GM12878 (cell line): ENCODE measurements around the gene PTX4. TPM values are rescaled to one million over a fixed set of nuclear protein-coding genes. Genes with fewer than 3 reads are reported as not detected.

ENCODE experiments used
- ATAC-seq: fragments of 200-7000 bp; cut with Tn5 transposase; 3 replicates; pipeline ENCODE4 v1.9.1; 2020; ENCODE audit warnings: mild to moderate bottlenecking, moderate library complexity
- BruUV-seq: library from RNA; stranded (reverse); fragments of 400-500 nt; replicated peaks from 2 replicates; lab custom pipeline; 2021; lab: Mats Ljungman, UMichigan
- CTCF ChIA-PET: fragments of 300-600 bp; sonication (Branson Sonifier 250); formaldehyde crosslinking; extraction: SDS; loops from one replicate; lab custom pipeline; 2021; ENCODE audit warnings: inconsistent platforms; lab: Yijun Ruan, JAX
- POLR2A ChIA-PET: fragments of 350-600 bp; formaldehyde crosslinking; extraction: SDS; loops from one replicate; lab custom pipeline; 2021; ENCODE audit warnings: inconsistent platforms; lab: Charles Lee
- RAD21 ChIA-PET: fragments of 300-600 bp; sonication (Branson Sonifier 250); formaldehyde crosslinking; loops from one replicate; lab custom pipeline; 2023; ENCODE audit warnings: antibody characterized with exemption; ENCODE audit not compliant: unreplicated experiment; lab: Charles Lee
- SMC1A ChIA-PET: fragments of 300-600 bp; sonication (Branson Sonifier 250); formaldehyde crosslinking; loops from one replicate; lab custom pipeline; 2023; ENCODE audit not compliant: unreplicated experiment, uncharacterized antibody; lab: Charles Lee
- DNase-seq: peaks from one replicate; pipeline ENCODE4 v3.0.0-alpha.2; 2011; ENCODE audit warnings: low read depth, low spot score
- FAIRE-seq: peaks from 3 replicates; lab custom pipeline; 2011; peaks lifted over from hg19 to GRCh38; lab: Jason Lieb, UNC
- H2AFZ ChIP-seq: 2 replicates; pipeline ENCODE4 v1.6.0; 2011; ENCODE audit warnings: low read depth, low read length, control low read depth; ENCODE audit not compliant: control insufficient read depth
- H3K27ac ChIP-seq: 2 replicates; pipeline ENCODE4 v1.5.1; 2011; ENCODE audit warnings: control low read depth; ENCODE audit not compliant: control insufficient read depth, insufficient read depth
- H3K27me3 ChIP-seq, 2 experiments: replicated peaks in 1 of 2; 2 replicates each; pipeline versions ENCODE4 v1.6.0 to v1.6.1; 2011; ENCODE audit warnings: low read length in 1 of 2; ENCODE audit not compliant: control insufficient read depth in 2 of 2, insufficient read depth in 2 of 2
- H3K36me3 ChIP-seq, 2 experiments: 2 replicates each; pipeline ENCODE4 v1.5.1; 2011; ENCODE audit warnings: low read length in 1 of 2; ENCODE audit not compliant: control insufficient read depth in 2 of 2, insufficient read depth in 2 of 2
- H3K4me1 ChIP-seq: 2 replicates; pipeline ENCODE4 v1.6.1; 2011; ENCODE audit warnings: mild to moderate bottlenecking, low read length, moderate library complexity, mixed read lengths; ENCODE audit not compliant: control insufficient read depth, insufficient read depth
- H3K4me2 ChIP-seq: 2 replicates; pipeline ENCODE4 v1.6.0; 2011; ENCODE audit warnings: control low read depth; ENCODE audit not compliant: control insufficient read depth, insufficient read depth
- H3K4me3 ChIP-seq: fragments of 200-600 bp; sonication (generic); 2 replicates; pipeline ENCODE4 v1.5.1; 2016
- H3K79me2 ChIP-seq: 2 replicates; pipeline ENCODE4 v1.6.0; 2011; ENCODE audit warnings: low read length; ENCODE audit not compliant: control insufficient read depth, insufficient read depth
- H3K9ac ChIP-seq: 2 replicates; pipeline ENCODE4 v1.8.0; 2011; ENCODE audit warnings: low read length, control low read depth, mixed read lengths; ENCODE audit not compliant: control insufficient read depth, insufficient read depth
- H3K9me3 ChIP-seq: replicated peaks from 3 replicates; pipeline ENCODE4 v1.5.1; 2011; ENCODE audit warnings: mild to moderate bottlenecking, low read length; ENCODE audit not compliant: control insufficient read depth, insufficient read depth
- H4K20me1 ChIP-seq: 2 replicates; pipeline ENCODE4 v1.6.0; 2011; ENCODE audit not compliant: control insufficient read depth, insufficient read depth
- BCL3 ChIP-seq: IDR thresholded peaks from 2 replicates; pipeline ENCODE4 v1.6.1; 2011; ENCODE audit warnings: borderline replicate concordance, low read depth, mild to moderate bottlenecking, moderate library complexity, low read length; ENCODE audit not compliant: insufficient read depth, poor library complexity, severe bottlenecking
- CHD1 ChIP-seq: IDR thresholded peaks from 2 replicates; pipeline ENCODE4 v1.6.1; 2012; ENCODE audit warnings: low read depth, low read length, improper control_type of control experiment
- IRF3 ChIP-seq: fragments of 450-650 bp; IDR thresholded peaks from 2 replicates; pipeline ENCODE4 v1.6.1; 2014; ENCODE audit warnings: mild to moderate bottlenecking
- JUND ChIP-seq: IDR thresholded peaks from 2 replicates; pipeline ENCODE4 v1.6.1; 2012; ENCODE audit warnings: low read depth, mild to moderate bottlenecking, low read length, improper control_type of control experiment, moderate library complexity
- KDM1A ChIP-seq: fragments of 200-600 bp; sonication (generic); IDR thresholded peaks from 2 replicates; pipeline ENCODE4 v1.6.1; 2016; ENCODE audit warnings: borderline replicate concordance
- PML ChIP-seq: IDR thresholded peaks from 2 replicates; pipeline ENCODE4 v1.6.1; 2012; ENCODE audit warnings: low read length, inconsistent platforms
- POLR2A ChIP-seq: IDR thresholded peaks from 2 replicates; pipeline ENCODE4 v1.6.1; 2011; ENCODE audit warnings: low read depth, mild to moderate bottlenecking, low read length
- RELA ChIP-seq: fragments of 450-650 bp; IDR thresholded peaks from 2 replicates; pipeline ENCODE4 v1.8.0; 2014; ENCODE audit warnings: borderline replicate concordance; ENCODE audit not compliant: partially characterized antibody
- SIN3A ChIP-seq: IDR thresholded peaks from 2 replicates; pipeline ENCODE4 v1.6.1; 2012; ENCODE audit warnings: low read depth, low read length, improper control_type of control experiment
- SIX5 ChIP-seq: IDR thresholded peaks from 2 replicates; pipeline ENCODE4 v1.6.1; 2011; ENCODE audit warnings: mild to moderate bottlenecking, low read depth, low read length, moderate library complexity; ENCODE audit not compliant: severe bottlenecking
- SP1 ChIP-seq: IDR thresholded peaks from one replicate; pipeline ENCODE4 v1.6.1; 2011; ENCODE audit warnings: low read depth, low read length
- TCF12 ChIP-seq: IDR thresholded peaks from 2 replicates; pipeline ENCODE4 v1.6.1; 2011; ENCODE audit warnings: low read depth, mild to moderate bottlenecking, low read length
- TCF3 ChIP-seq: IDR thresholded peaks from 2 replicates; pipeline ENCODE4 v1.6.1; 2012; ENCODE audit warnings: low read depth, mild to moderate bottlenecking, low read length, borderline replicate concordance; ENCODE audit not compliant: insufficient read depth
- YBX1 ChIP-seq: fragments of 450-650 bp; IDR thresholded peaks from 2 replicates; pipeline ENCODE4 v1.6.1; 2016; ENCODE audit warnings: antibody characterized with exemption
- ZNF622 ChIP-seq: fragments of 450-650 bp; IDR thresholded peaks from 2 replicates; pipeline ENCODE4 v1.6.1; 2017; ENCODE audit warnings: mild to moderate bottlenecking, inconsistent platforms
- WGBS: methylation state at CpG from one replicate; pipeline ENCODE4 v1.1.6; 2016; ENCODE audit warnings: low lambda C conversion rate; ENCODE audit not compliant: insufficient replicate concordance, insufficient coverage; ENCODE audit errors: missing lambda C conversion rate; 5-methylcytosine and 5-hydroxymethylcytosine counted together
- in situ Hi-C: fragments of 300-500 bp; cut with MboI; formaldehyde crosslinking; loops from 9 replicates; pipeline ENCODE4 v1.14.3; 2018; ENCODE audit warnings: mixed read lengths
- intact Hi-C: fragments of 100-400 bp; cut with micrococcal nuclease; formaldehyde crosslinking; loops from one replicate; pipeline ENCODE4 v1.14.2; 2022; ENCODE audit not compliant: unreplicated experiment
- polyA plus RNA-seq, 11 experiments: library from polyadenylated mRNA; depleted of rRNA in 4 of 11; unstranded in 6 of 11; stranded (reverse) in 5 of 11; fragments of >200 nt; fragmentation: Nextera tagmentation in 4 of 11; fragmentation: Illumina TruSeq in 1 of 11; extraction: Ambion mirVana in 4 of 11; extraction: Trizol in 1 of 11; gene quantifications; 1 replicate in 1 of 11; 2 replicates in 10 of 11; pipeline versions ENCODE4 v1.2.1 to v1.2.3, GENCODE V29; 2011 to 2016; ENCODE audit warnings: inconsistent platforms in 2 of 11, missing spikeins in 2 of 11, low read depth in 1 of 11
- total RNA-seq, 4 experiments: library from RNA; depleted of rRNA in 3 of 4; stranded (reverse); fragments of >200 nt in 3 of 4; fragmentation: Illumina TruSeq in 1 of 4; extraction: Trizol in 1 of 4; gene quantifications; 2 replicates each; pipeline versions ENCODE4 v1.2.1 to v1.2.3, GENCODE V29; 2013 to 2021

Gene PTX4
- total and polyA plus RNA-seq, 10 of the 15 experiments (the other 5 are each of a cell fraction or from before 2014, with no cell fraction given), result not detected

- H3K27ac ChIP-seq, result no peak overlapping the region
- no peaks in the 10 kb centered on the region for H3K9me3 ChIP-seq
- in situ Hi-C loops, result no loop called here
- no peaks in the 10 kb centered on the region for H3K27me3 ChIP-seq
- no peaks in the 10 kb centered on the region for H4K20me1 ChIP-seq
- TF ChIP-seq ZNF622, result no peak
- H3K4me2 ChIP-seq, result no peak overlapping the region
- ChIA-PET RAD21 (no interaction called here), CTCF (no interaction called here), SMC1A (no interaction called here), POLR2A (no interaction called here)
- intact Hi-C loops, result no loop called here
- H3K4me1 ChIP-seq, result peaks cover 6% of the 10 kb centered on the region
- FAIRE-seq (no peak), ATAC-seq (no peak), DNase-seq (no peak)
- H2AFZ ChIP-seq, result no peak overlapping the region
- H3K36me3 ChIP-seq, result peaks cover 3 to 9% of the 10 kb centered on the region in 2 experiments; a peak in 3 of 4 replicates
- WGBS, result 99% methylated on average over 25 of the region's 25 CpGs
- peaks cover 17% of the 10 kb centered on the region for H3K79me2 ChIP-seq
- no peak overlapping the region for H3K4me3 ChIP-seq
- no peak overlapping the region for H3K9ac ChIP-seq
- no TSS peak for BruUV-seq
Measured at GRCh38 chr16:1496464-1496863, 7.7 kb upstream of the PTX4 start.

GRCh38 chr16:1495889-1496262 lies 7.1 kb upstream of the PTX4 start:
- intact Hi-C loops (no loop called here), in situ Hi-C loops (no loop called here)
- SMC1A ChIA-PET, result no interaction called here
- H2AFZ ChIP-seq, result no peak overlapping the region
- peaks cover 17% of the 10 kb centered on the region for H3K79me2 ChIP-seq
- no peak overlapping the region for H3K9ac ChIP-seq
- H3K9me3 ChIP-seq, result no peaks in the 10 kb centered on the region
- DNase-seq, result no peak
- 92% methylated on average over 21 of the region's 25 CpGs for WGBS
- no peaks in the 10 kb centered on the region for H4K20me1 ChIP-seq
- CTCF ChIA-PET, result no interaction called here
- BruUV-seq, result no TSS peak
- no peaks in the 10 kb centered on the region for H3K27me3 ChIP-seq
- no peak overlapping the region for H3K27ac ChIP-seq
- RAD21 ChIA-PET, result no interaction called here
- no peak overlapping the region for H3K4me3 ChIP-seq
- peaks cover 3 to 7% of the 10 kb centered on the region in 2 experiments; a peak in 3 of 4 replicates for H3K36me3 ChIP-seq
- FAIRE-seq, result no peak
- no peak overlapping the region for H3K4me2 ChIP-seq
- ATAC-seq, result no peak
- peaks cover 6% of the 10 kb centered on the region for H3K4me1 ChIP-seq
- POLR2A ChIA-PET, result no interaction called here
- TF ChIP-seq SP1 (no peak), CHD1 (no peak), BCL3 (no peak), PML (no peak), SIX5 (no peak), JUND (no peak), YBX1 (no peak), POLR2A (no peak; the same call in 1 of the 2 replicates), SIN3A (no peak), TCF3 (no peak), TCF12 (no peak), RELA (no peak), IRF3 (no peak), KDM1A (no peak)
